Measurements from ENCODE around the gene MRPS18B.
A peak's percentile ranks its signal among the peaks of the same experiment; 100 is the strongest.
"Not testable (repeated sequence)": the region's sequence is repeated elsewhere in the genome, so short reads cannot be mapped to it uniquely, and the experiment has no call there.

The MRPS18B gene

DNA sequence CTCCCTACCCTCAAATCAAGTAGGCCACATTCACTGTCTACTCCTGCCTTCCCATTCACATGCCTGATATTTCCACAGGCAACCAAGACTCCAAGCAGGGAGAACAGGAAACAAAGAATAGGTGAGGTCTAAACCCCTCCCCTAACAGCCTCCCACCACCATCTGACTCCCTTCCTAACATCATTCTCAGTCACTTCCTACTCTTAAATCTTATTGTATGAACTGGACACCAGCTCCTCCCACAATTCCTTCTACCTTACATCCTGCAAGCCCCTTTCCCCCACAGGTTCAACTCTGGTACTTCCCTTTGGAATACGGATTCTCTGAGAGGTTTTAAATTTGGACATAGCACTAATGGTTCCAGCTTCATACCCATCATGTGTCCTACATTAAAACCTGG is 28.3 kb downstream of the MRPS18B start:
- DNase-seq = no peak

- DNase-seq = peak; percentile 42
Measured at GRCh38 chr6:30646450-30647241, 29.0 kb downstream of the MRPS18B start, which contains the start of gene C6orf136. TSS of gene C6orf136 (plus strand) at chr6:30647133. CDS start at chr6:30647232, 99 bp downstream.

DNA sequence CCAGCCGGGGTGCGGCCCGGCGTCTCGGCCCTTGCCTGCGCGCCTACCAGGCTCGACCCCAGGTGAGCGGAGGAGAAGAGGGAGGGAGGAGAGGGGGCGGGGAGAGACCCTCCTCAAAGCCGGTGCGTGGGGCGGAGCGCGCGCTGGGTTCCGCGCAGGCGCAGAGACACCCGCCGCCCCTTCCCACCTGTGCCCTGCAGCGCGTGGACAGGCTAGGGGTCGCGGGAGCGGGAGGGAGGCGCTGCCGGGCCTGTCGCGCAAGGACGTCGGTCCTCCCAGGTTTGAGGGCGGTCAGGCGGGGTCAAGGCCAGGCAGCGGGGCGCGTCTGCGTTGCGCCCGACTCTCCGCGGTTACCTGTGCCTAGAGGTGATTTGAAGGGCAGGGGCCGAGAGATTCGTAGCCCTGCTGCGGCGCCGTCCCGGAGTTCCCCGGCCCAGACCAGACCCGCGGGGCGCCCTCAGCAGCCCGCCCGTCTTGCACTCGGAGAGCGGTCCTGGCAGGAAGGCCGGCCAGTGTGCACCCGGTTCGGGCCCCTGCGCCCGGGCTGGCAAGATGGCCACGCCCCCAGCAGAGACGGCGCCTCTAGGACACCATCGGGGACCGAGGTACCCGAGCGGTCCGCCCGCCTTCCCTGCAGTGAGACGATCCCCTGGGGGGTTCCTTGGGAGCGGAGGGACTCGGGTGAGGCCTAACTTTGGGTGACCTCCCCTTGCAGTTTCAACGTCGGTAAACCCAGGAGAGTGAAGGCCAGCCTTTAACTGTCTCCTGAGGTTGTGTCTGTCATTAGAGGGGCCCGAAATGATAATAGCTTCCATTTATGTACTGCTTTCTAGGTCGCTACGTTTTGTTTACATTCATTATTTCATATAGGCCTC is 29.8 kb downstream of the MRPS18B start:
- DNase-seq = peak; percentile 36

DNA sequence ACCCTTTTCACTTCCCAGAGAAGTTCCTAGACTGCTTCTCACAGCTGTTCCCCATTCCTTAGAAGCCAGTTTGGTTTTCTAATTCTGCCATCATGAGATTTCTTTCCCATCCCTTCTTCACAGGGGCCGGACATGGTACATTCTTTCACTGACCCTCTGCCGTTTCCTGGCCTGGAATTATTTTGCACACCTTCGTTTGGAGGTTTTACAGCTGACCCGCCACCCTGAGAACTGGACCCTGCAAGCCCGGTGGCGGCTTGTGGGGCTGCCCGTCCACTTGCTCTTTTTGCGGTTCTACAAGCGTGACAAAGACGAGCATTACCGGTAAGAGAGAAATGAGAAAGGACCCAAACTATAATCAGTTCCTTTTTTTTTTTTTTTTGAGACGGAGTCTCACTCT is 33.5 kb downstream of the MRPS18B start:
- DNase-seq = no peak

GRCh38 chr6:30654798-30655742 is 37.4 kb downstream of the MRPS18B start:
- DNase-seq = no peak

- no peak for DNase-seq
Measured at GRCh38 chr6:30655743-30656094, 38.1 kb downstream of the MRPS18B start.

DNA sequence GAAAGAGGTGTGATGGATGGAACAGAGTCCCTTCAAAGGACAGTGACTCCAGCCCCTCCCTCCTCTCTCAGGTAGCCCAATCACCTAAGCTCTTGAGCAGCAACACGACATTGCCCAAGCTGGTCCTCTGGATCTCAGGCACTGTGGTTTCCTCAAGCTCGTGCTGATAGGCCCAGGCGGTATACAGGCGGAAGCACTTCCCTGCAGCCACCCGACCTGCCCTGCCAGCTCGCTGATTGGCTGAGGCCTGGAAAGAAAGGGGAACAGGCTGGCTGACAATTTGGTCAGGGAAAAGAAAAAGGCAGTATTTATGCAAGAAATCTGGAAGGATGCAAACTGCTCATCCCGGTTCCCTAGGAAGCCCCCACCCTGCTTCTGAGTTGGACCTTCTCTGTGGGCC is 38.9 kb downstream of the MRPS18B start:
- DNase-seq = no peak

DNA sequence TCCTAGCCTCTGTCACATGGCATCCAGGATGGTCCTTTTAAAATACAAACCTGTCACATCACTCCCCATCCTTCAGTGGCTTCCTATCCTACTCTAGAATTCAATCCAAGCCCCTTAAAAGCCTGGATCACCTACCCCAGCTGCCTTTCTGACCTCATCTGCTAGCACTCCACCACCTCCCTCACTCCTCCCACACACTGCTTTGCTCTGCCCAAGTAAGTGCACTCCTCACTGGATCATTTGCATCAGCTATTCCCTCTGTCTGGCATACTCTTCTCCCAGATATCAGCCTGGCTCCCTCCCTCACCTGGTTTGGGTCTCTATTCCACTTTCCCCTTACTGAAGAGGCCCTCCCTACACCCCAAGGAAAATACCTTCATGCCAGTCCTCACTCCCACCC is 39.8 kb downstream of the MRPS18B start:
- DNase-seq = no peak

DNA sequence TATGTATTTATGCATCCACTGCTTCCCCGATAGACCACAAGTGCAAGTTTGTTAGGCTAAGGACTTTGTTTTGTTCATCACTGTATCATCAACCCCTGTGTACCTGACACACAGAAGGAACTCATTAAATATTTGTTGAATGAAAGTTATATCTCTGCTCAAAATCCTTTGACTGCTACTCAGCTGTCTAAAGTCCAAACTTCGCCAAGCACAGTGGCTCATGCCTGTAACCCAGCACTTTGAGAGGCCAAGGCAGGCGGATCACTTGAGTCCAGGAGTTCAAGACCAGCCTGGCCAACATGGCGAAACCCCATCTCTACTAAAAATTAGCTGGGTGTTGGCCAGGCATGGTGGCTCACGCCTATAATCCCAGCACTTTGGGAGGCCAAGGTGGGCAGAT is 40.3 kb downstream of the MRPS18B start:
- DNase-seq = not testable (repeated sequence)

GRCh38 chr6:30664994-30665767 is 47.5 kb downstream of the MRPS18B start:
- DNase-seq = no peak

DNA sequence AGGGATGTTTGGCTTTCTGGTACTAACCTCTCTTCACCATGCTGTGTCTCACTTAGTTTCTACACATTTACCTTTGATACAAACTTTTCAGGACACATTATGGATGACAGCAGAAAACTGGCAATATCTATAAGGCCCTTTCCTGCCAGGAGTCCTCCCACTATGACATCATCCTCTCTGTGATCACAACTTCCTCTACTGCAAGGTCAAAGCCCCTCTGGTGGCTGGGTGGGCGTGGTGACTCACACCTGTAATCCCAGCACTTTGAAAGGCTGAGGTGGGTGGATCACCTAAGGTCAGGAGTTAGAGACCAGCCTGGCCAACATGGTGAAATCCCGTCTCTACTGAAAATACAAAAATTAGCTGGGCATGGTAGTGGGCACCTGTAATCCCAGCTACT is 48.7 kb downstream of the MRPS18B start:
- DNase-seq = not testable (repeated sequence)

DNA sequence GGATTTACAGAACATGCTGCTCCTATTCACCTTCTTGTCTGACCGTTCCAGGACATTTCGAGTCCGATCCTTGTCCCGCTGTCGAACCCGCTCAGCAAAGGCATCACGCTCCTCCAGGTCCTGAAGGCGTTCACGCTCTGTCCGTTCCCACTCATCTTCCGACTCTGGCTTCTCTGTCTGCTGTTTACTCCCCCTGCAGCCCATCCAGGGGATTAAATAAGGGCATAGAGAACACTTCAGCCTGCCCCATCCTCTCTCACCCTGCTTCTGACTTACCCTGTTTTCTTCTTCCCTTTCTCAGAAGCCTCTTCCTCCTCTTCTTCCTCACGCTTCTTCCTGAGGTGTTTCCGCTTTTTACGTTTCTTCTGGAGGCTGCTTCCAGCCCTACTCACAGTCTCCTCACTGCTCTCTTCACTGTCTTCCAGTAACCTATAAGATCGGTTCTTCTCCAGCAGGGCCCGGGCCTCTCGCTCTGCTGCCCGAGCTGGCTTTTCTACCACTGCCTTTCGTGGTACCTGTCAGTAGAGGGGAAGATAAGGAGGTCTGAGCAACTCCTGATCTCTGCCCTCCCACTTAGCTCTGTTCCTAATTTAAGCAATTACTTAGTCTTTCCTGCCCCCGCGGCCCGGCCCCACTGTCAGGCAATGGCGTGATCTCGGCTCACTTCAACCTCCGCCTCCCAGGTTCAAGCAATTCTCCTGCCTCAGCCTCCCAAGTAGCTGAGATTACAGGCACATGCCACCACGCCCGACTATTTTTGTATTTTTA is 53.3 kb downstream of the MRPS18B start:
- no peak for DNase-seq

DNA sequence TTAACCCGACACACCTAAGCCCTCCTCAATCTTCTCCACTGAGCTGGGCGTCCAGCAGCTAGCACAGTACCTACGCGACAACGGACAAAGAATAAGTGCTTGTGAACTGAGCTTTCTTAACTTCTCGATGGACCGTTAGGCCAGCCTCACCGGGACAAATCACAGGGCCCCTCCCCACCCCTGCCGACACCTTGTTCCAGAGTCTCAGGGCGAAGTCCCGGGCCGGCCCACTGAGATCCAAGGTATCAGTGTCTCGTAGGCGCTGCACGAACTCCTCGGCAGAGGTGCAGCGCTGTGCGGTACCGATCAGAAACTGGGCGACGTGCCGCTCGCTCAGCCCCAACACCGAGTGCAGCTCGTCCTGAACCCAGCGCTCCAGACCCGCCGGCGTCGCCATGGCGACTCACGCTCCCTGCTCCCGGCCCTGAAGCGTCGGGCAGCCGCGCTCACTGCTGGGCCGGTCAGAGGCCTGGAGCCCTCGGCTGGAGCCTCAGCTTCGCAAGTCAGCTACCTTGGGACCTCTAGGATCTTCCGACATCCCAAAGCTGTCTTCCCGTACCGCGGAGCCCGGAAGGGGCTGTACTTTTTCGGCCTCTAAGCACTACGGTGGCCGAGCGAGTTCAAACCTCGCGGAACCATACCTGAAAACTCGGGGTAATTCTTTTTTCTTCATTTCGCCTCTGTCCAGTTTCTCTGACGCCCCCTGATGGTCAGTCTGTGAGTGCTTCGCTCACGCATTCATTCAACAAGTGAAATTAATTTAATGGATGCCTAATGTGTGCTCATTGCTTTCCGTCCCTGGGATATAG is 55.0 kb downstream of the MRPS18B start, which contains the start of gene DHX16:
Gene DHX16 (minus strand): TSS at position 562 of the 809 bp plus-strand sequence. CDS start 165 bp downstream, at position 397.
- DNase-seq = peak; percentile 92

Measured in NCI-H524 treated with DMSO at 0.1 percent for 48 hours (cell line).